GM18951 (cell line): ENCODE measurements around the gene SGIP1.

Experiments used
- POLR2A ChIP-seq: IDR thresholded peaks from 4 replicates; pipeline ENCODE4 v1.6.1; 2011; ENCODE audit warnings: mild to moderate bottlenecking; ENCODE audit not compliant: insufficient read length, insufficient read depth; ENCODE audit errors: extremely low read depth
- in situ Hi-C: fragments of 300-500 bp; cut with MboI; formaldehyde crosslinking; loops from one replicate; pipeline ENCODE4 v1.12.0; 2022; ENCODE audit warnings: low sequenced_read_pairs, mixed read lengths, inconsistent platforms; ENCODE audit not compliant: unreplicated experiment

The SGIP1 gene

GRCh38 chr1:66549017-66549416, 15.1 kb downstream of the SGIP1 start:
- TF ChIP-seq POLR2A, result no peak
- in situ Hi-C loops, result no loop called here

- no peak for TF ChIP-seq POLR2A
- in situ Hi-C loops, result no loop called here
These were observed 16.3 kb downstream of the SGIP1 start for GRCh38 chr1:66550243-66550642.

GRCh38 chr1:66552287-66552686, 18.3 kb downstream of the SGIP1 start:
- in situ Hi-C loops, result no loop called here
- no peak for TF ChIP-seq POLR2A

- no peak for TF ChIP-seq POLR2A
- in situ Hi-C loops, result no loop called here
These were observed 18.9 kb downstream of the SGIP1 start for GRCh38 chr1:66552829-66553228.

GRCh38 chr1:66553846-66554245, 19.9 kb downstream of the SGIP1 start:
- TF ChIP-seq POLR2A, result no peak

GRCh38 chr1:66556161-66556611, 22.2 kb downstream of the SGIP1 start:
- in situ Hi-C loops, result no loop called here
- TF ChIP-seq POLR2A, result no peak

More at GRCh38 chr1:66553846-66554245, 19.9 kb downstream of the SGIP1 start:
- in situ Hi-C loops, result no loop called here

GRCh38 chr1:66557157-66557556, 23.2 kb downstream of the SGIP1 start:
- in situ Hi-C loops, result no loop called here
- TF ChIP-seq POLR2A, result no peak

- in situ Hi-C loops, result no loop called here
These were observed 25.6 kb downstream of the SGIP1 start for GRCh38 chr1:66559517-66559916.

GRCh38 chr1:66562561-66562960, 28.6 kb downstream of the SGIP1 start:
- no peak for TF ChIP-seq POLR2A
- in situ Hi-C loops, result no loop called here

More at GRCh38 chr1:66559517-66559916, 25.6 kb downstream of the SGIP1 start:
- no peak for TF ChIP-seq POLR2A

- in situ Hi-C loops, result no loop called here
These were observed 29.3 kb downstream of the SGIP1 start for GRCh38 chr1:66563094-66563800.

GRCh38 chr1:66563941-66564630, 30.1 kb downstream of the SGIP1 start:
- in situ Hi-C loops, result no loop called here

More at GRCh38 chr1:66563094-66563800, 29.3 kb downstream of the SGIP1 start:
- TF ChIP-seq POLR2A, result no peak

GRCh38 chr1:66570196-66570595, 36.2 kb downstream of the SGIP1 start:
- in situ Hi-C loops, result no loop called here
- TF ChIP-seq POLR2A, result no peak

More at GRCh38 chr1:66563941-66564630, 30.1 kb downstream of the SGIP1 start:
- no peak for TF ChIP-seq POLR2A

- in situ Hi-C loops, result no loop called here
- no peak for TF ChIP-seq POLR2A
These were observed 37.8 kb downstream of the SGIP1 start for GRCh38 chr1:66571789-66572188.

GRCh38 chr1:66575739-66576138, 41.8 kb downstream of the SGIP1 start:
- no peak for TF ChIP-seq POLR2A
- in situ Hi-C loops, result no loop called here

GRCh38 chr1:66576645-66577044, 42.7 kb downstream of the SGIP1 start:
- in situ Hi-C loops, result no loop called here
- no peak for TF ChIP-seq POLR2A
